MV-4-11 (cell line): Measurements from ENCODE around the gene USPL1.
A peak's percentile ranks its signal among the peaks of the same experiment; 100 is the strongest.

Experiments
- DNase-seq: peaks from one replicate; lab custom pipeline; 2025; lab: John Stamatoyannopoulos, UW

USPL1 gene

DNA sequence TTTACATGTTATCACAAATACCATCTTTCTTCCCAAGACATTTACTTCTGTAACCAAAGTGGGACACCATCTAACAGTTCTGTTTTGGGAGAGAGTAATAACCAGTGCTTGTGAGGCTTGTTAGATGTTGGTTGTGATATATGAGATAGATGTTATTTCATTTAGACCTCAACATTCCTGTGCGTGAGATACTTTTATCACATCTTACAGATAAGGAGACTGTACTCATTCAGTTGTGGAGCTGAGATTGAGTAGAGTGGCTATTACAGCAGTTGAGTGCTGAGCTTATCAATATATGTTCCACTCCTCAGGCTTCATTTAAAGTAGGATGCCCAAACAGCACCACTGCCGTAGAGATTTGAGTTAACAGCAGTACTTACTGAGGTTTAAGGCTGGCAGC is 43.1 kb downstream of the USPL1 start:
- no peak for DNase-seq

GRCh38 chr13:30664689-30665275 is 47.1 kb downstream of the USPL1 start:
- peak; percentile 74 for DNase-seq

DNA sequence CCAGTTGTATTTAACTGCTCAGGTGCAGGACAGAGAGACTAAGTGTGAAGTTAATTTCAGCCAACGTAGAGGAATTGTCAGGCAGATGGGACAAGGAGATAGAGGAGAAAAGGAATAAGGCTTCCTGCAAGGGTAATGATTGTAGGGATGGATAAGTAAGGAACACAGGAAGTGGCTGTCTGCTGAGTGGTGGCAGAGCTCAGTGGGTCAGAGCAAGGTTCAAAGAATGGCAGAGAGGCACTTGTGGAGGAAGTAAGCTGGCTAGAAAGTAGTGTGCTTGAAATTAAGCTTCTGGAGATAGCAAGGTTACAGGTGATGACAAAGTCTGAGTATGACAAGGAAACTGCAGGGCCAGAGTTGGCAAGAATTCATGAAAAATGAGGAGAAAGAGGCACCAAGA is 47.9 kb downstream of the USPL1 start:
- no peak for DNase-seq

DNA sequence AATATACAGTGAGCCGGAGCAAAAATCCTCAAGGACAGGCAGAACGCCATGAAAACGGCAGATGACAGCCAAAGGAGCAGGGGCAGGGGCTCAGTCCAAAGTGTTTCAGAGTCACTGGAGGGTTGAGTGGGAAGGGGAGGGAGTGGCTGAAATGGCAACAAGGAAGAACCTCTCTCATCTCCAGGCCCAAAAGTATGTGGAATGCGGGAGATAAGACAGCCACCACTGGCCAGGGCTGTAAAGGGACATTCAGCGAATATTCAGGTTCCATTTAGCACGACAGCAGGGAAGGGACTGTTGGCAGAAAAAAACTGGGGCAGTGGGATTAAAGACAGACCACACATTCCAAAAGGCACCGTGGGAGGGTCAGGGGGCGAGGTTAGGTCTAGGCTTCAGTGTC is 48.4 kb downstream of the USPL1 start:
- no peak for DNase-seq

- no peak for DNase-seq
Observed at GRCh38 chr13:30667014-30667413, 49.3 kb downstream of the USPL1 start.

DNA sequence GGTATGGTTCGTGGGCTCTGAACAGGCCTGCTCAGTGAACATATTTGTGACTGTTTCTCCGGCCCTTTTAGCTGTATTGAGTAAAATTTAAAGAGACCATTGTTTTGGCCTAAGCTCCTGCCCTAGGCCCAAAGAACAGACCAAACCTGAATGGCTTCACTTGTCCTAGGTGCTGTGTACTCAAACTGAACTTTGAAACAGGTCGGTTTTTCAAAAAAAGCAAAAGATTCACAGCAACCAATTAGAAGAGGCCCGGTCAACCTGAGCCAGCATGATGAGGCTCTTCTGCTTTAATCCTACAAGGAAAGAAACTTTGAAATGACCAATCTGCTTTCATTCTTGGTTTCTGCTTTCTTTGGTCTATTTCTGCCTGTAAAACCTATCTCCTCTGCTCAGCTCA is 50.6 kb downstream of the USPL1 start:
- no peak for DNase-seq

DNA sequence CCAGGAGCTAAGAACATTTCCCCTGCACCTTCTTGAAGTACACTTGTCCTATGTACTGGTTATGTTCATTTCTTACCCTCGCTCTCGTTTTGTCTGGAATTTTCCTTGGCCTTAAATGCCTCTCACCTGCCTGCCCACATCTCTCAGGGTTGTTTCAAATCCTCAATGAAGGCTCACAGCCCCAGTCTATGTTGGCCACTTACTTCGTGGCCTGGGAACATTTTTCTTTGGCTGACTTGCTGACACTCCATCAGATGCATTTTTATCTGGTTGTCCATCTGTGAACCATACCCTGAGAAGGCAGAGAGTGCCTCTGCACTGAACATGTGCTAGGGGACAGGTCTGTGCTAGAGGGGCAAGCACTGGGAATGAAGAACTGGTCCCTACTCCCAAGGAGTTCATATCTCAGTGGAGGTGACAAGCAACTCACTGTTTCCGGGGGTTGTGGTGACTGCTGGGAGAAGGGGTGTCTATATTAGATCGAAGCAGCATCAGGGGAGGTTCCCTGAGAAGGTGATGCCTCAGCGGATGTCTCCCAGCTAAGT is 53.6 kb downstream of the USPL1 start:
- DNase-seq = no peak

DNA sequence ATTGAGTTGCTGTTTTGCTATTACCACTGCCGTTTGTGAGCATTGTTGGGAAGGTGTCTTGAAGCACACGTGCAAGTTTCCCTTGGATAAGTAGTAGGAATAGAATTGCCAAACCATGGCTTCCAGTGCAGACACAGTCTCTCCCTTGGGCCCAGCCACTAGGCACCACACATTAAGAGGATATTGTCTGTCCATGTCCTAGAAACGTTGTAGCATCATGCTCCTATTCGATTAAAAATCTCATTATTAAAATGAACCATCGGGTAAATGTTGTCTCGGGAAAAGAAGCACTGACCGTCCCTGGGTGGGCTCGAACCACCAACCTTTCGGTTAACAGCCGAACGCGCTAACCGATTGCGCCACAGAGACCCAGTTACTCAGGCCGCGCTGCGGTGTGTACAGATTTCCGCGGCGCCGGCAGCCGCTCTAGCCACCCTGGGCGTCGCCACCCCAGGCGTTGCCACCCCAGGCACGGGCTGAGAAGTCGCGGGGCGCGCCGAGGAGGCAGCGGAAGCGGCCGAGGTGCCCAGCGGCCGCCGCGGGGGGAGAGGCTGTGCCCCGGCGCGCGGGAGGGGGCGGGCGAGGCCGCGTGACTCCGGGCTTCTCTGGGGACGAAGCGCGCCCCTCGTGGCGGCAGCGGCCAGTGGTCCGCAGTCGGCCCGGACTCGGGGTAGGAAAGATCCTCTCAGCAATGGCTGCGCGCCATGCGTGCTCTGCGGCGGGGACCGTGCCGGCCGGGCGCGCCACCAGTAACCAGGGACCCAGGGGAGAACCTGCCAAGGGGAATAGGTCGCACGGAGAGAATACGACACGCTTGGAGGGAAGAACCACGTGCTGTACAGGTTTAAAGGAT is 56.2 kb downstream of the USPL1 start:
- DNase-seq = peak; percentile 85

DNA sequence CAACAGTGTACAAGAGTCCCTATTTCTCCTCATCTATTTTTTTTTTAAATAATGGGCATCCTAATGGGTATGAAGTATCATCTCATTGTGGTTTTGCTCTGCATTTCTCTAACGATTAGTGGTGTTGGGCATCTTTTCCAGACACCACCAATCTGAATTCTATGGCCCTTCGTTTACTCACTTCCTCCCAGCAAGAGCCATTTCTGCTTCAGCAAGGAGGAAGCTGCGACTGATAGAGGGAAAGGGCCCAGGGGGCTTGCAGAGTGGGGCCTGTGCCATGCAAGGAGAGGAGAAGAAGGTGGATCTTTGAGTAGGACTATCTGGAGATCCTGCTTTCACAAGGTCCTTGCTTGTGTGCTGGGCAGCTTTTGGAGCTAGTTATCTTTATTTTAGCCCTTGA is 58.0 kb downstream of the USPL1 start:
- peak; percentile 73 for DNase-seq

GRCh38 chr13:30676672-30677071 is 59.0 kb downstream of the USPL1 start:
- no peak for DNase-seq

DNA sequence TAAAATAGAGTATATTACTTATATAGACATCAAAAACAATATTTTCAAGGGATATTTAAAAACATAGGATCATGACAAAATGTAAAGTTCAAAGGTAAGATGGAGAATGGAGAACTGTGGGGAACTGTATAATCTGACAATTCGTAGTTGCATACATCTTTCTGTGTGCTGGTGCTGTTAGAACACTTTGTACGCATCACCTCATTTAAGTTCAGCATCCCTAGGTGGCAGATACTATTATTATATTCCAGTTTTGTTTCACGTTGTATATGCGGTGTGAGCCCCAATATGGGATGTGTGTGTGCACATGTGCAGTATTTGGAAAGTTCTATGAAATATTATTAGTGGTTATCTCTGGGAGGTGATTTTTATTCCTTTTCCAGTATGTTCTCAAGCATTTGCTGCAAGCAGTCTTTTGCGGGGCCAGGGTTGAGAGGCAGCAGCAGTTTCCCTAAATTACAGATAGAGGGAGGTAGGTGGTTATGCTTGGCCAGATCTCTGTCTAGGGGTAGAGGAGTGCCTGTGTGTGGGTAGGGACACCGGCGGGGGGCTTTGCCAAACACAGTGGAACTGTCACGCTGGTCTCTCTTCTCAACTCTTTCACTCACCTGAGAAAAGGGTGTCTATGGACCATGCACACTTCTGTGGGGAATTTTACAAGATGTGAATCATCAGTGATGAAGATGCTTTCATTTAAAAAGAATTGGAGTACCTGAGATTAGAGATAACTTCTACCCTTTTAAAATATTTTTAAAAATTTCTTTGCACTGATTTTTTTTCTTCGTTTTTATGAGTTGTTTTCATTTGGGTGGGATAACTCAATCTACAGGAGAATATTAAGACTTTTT is 62.0 kb downstream of the USPL1 start:
- peak; percentile 19 for DNase-seq

GRCh38 chr13:30681843-30682242 is 64.1 kb downstream of the USPL1 start:
- DNase-seq = peak; percentile 67

- no peak for DNase-seq
Observed at GRCh38 chr13:30685320-30685859, 67.7 kb downstream of the USPL1 start.

DNA sequence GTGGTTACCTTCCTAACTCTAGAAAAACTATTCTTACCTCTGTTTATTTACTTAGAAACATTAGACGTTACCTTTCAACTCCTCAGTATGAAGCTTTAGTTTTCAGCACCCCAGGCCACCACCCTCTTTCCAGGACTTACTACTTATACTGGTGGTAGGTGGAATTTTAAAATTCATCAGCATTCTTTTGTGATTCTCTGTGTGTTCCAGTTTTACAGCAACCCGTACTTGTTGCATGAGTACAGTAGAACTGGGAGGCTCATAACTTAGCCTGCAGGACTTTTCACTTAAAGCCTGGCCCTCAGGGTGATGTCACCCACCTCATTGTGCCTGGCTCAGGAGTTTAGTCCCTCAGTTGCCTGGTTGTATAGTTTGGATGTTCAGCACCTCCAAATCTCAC is 68.3 kb downstream of the USPL1 start:
- DNase-seq = no peak

- DNase-seq = no peak
Observed at GRCh38 chr13:30687601-30688000, 69.9 kb downstream of the USPL1 start.

GRCh38 chr13:30689752-30690151 is 72.0 kb downstream of the USPL1 start:
- DNase-seq = no peak

DNA sequence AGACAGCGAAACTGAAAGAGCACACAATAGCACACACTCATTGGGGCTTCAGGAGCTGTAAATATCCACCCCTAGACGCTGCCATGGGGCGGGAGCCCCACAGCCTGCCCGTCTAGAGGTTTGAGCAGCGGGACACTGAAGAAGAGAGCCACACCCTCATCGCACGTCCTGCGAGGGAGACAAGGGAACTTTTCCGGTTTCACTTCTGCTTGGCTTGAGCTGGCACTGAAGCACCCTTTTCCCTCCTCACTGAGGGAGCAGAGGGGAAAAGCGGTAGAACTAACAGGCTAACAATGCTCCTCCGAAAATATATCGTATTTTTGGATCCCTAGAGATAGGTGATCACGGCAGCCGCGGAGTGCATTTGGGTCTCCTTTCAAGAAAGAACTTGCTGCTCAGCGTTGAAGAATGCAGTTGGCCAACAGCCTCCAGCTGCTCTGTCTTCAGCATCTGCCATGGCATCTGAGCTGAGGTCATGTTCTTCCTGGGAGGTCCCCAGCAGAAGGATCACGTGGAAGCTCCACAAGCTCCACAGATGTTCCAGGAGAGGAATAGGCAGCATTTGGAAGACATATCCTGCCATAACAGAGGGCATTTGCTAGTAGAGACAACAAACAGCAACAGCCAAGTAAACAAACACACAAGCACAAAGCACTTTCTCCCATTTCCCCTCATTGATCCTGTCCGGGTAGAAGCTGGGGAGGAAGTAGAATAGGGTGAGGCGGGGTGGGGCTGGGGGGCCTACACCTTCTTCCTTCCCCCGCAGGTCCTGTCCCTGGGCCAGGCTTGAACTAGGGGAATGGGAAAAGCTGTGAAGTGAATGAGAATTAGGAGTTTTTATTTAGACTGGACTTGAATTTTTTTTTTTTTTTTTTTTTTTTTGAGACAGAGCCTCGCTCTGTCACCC is 72.8 kb downstream of the USPL1 start:
- peak; percentile 95 for DNase-seq

DNA sequence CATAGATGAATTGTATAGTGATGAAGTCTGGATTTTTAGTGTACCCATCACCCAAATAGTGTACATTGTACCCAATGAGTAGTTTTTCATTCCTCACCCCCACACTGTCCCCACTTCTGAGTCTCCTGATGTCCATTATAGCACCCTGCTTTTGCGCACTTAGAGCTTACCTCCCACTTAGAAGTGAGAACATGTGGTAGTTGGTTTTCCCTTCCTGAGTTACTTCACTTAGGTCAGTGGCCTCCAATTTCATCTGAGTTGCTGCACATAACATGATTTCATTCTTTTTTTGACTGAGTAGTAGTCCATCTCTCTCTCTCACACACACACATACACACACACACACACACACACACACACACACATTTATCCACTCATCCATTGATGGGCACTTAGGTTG is 74.4 kb downstream of the USPL1 start:
- DNase-seq = no peak

- DNase-seq = peak; percentile 82
Observed at GRCh38 chr13:30696278-30697176, 78.8 kb downstream of the USPL1 start.
